Testis (tissue), 3 donors: ENCODE results near the gene CCDC184. TPM values are rescaled to one million over a fixed set of nuclear protein-coding genes. Genes with fewer than 3 reads are reported as not detected.
"Not testable (repeated sequence)": the region's sequence is repeated elsewhere in the genome, so short reads cannot be mapped to it uniquely, and the experiment has no call there.

Experiments used
- DNase-seq: peaks from one replicate; pipeline ENCODE4 v3.0.0-alpha.2; 2019
- H3K27ac ChIP-seq, 2 donors: fragments of 200-600 bp; sonication (generic); one replicate each; pipeline ENCODE4 v1.5.1; 2019
- H3K27me3 ChIP-seq: fragments of 200-600 bp; sonication (generic); one replicate; pipeline ENCODE4 v1.5.1; 2019
- H3K36me3 ChIP-seq: fragments of 200-600 bp; sonication (generic); one replicate; pipeline ENCODE4 v1.5.1; 2017; ENCODE audit warnings: low read depth; ENCODE audit errors: missing control alignments
- H3K4me1 ChIP-seq: fragments of 200-600 bp; sonication (generic); one replicate; pipeline ENCODE4 v1.5.1; 2019
- H3K4me3 ChIP-seq, 2 donors: fragments of 200-600 bp; sonication (generic); one replicate each; pipeline ENCODE4 v1.5.1; 2017 to 2019
- H3K9me3 ChIP-seq: fragments of 200-600 bp; sonication (generic); one replicate; pipeline ENCODE4 v1.5.1; 2017
- CTCF ChIP-seq, 3 experiments: fragments of 450-650 bp in 2 of 3; fragments of 200-600 bp in 1 of 3; sonication (generic) in 1 of 3; IDR thresholded peaks; one replicate each; pipeline ENCODE4 v1.5.1; 2016 to 2019; ENCODE audit warnings: antibody characterized with exemption in 3 of 3, mild to moderate bottlenecking in 2 of 3, moderate library complexity in 1 of 3
- POLR2A ChIP-seq: fragments of 450-650 bp; IDR thresholded peaks from one replicate; pipeline ENCODE4 v1.6.1; 2017; ENCODE audit warnings: antibody characterized with exemption, mild to moderate bottlenecking, moderate library complexity
- WGBS, 2 donors: methylation state at CpG; one replicate each; pipeline ENCODE4 v1.1.5; 2018; 5-methylcytosine and 5-hydroxymethylcytosine counted together
- intact Hi-C: fragments of 100-400 bp; cut with DNase I; formaldehyde crosslinking; loops from one replicate; pipeline ENCODE4 v1.15.1; 2023; ENCODE audit warnings: low total_unique reads
- polyA plus RNA-seq: library from polyadenylated mRNA; stranded (reverse); fragments of 350-450 nt; fragmentation: Illumina TruSeq; extraction: RNeasy Lipid Tissue Mini Kit (QIAGEN cat#74804); gene quantifications from one replicate; pipeline ENCODE4 v1.2.3, GENCODE V29; 2014; ENCODE audit warnings: low read depth, low replicate concordance; ENCODE audit not compliant: insufficient read depth
- total RNA-seq, 2 donors: library from RNA; depleted of rRNA; stranded (reverse); fragments of >200 nt; gene quantifications; one replicate each; pipeline ENCODE4 v1.2.3, GENCODE V29; 2016

Gene CCDC184
- total and polyA plus RNA-seq, 3 donors from 2014 or later, result 6.9 to 8.0 (median 7.8) TPM

- WGBS, 2 donors, result 76 to 77% methylated on average over 3 of the region's 3 CpGs
- Histone ChIP-seq H3K27me3 (no peaks in the 10 kb centered on the region), H3K4me3 (no peak overlapping the region), H3K27ac (no peak overlapping the region), H3K36me3 (no peaks in the 10 kb centered on the region), H3K9me3 (no peaks in the 10 kb centered on the region), H3K4me1 (peaks cover 5% of the 10 kb centered on the region)
- intact Hi-C loops, result no loop called here
- no peak for TF ChIP-seq POLR2A
- no peak for TF ChIP-seq CTCF (IDR thresholded peaks at IDR 0.05)
- DNase-seq, result no peak
Observed at GRCh38 chr12:48201516-48201915, 18.1 kb downstream of the CCDC184 start.

- Histone ChIP-seq H3K27ac (no peak overlapping the region), H3K4me1 (peaks cover 5% of the 10 kb centered on the region), H3K27me3 (no peaks in the 10 kb centered on the region), H3K9me3 (no peaks in the 10 kb centered on the region), H3K4me3 (no peak overlapping the region), H3K36me3 (no peaks in the 10 kb centered on the region)
- WGBS, 2 donors, result 93 to 94% methylated on average over 8 of the region's 8 CpGs
- no peak for TF ChIP-seq POLR2A
- no peak for TF ChIP-seq CTCF (IDR thresholded peaks at IDR 0.05)
- intact Hi-C loops, result no loop called here
- no peak for DNase-seq
Observed at GRCh38 chr12:48202766-48203165, 19.3 kb downstream of the CCDC184 start.

GRCh38 chr12:48203192-48203591 is 19.7 kb downstream of the CCDC184 start, which contains the start of gene OR10AD1:
Gene OR10AD1 (minus strand): TSS chr12:48203292. CDS start chr12:48203292, 0 bp downstream.
- TF ChIP-seq CTCF (IDR thresholded peaks at IDR 0.05) (no peak), POLR2A (no peak)
- no peak for DNase-seq
- Histone ChIP-seq H3K9me3 (no peaks in the 10 kb centered on the region), H3K4me3 (no peak within 1 kb of the TSS), H3K4me1 (peaks cover 5% of the 10 kb centered on the region), H3K27ac (no peak within 1 kb of the TSS), H3K27me3 (no peaks in the 10 kb centered on the region), H3K36me3 (no peaks in the 10 kb centered on the region)
- intact Hi-C loops, result no loop called here
- 86 to 92% methylated on average over 4 of the region's 4 CpGs for WGBS, 2 donors

- H3K36me3 ChIP-seq, H3K27me3 ChIP-seq, DNase-seq, H3K9me3 ChIP-seq, H3K4me3 ChIP-seq, H3K4me1 ChIP-seq, H3K27ac ChIP-seq, intact Hi-C loops: not testable (repeated sequence)
- 80 to 100% methylated on average over 1 to 2 of the region's 2 CpGs for WGBS, 2 donors
Observed at GRCh38 chr12:48209495-48209894, 26.1 kb downstream of the CCDC184 start.

GRCh38 chr12:48216785-48217184 is 33.3 kb downstream of the CCDC184 start:
- H3K36me3 ChIP-seq, result no peaks in the 10 kb centered on the region
- H3K27me3 ChIP-seq, result no peaks in the 10 kb centered on the region
- H3K4me1 ChIP-seq, result peaks cover 5% of the 10 kb centered on the region
- TF ChIP-seq POLR2A, result no peak
- no peak for TF ChIP-seq CTCF (IDR thresholded peaks at IDR 0.05)
- no peaks in the 10 kb centered on the region for H3K9me3 ChIP-seq
- H3K27ac ChIP-seq, result no peak overlapping the region
- H3K4me3 ChIP-seq, result no peak overlapping the region
- intact Hi-C loops, result no loop called here
- DNase-seq, result no peak
